GM10248 (cell line): ENCODE data around the gene VWC2.

Experiments used
- CTCF ChIA-PET: fragments of 300-600 bp; sonication (Branson Sonifier 250); formaldehyde crosslinking; extraction: SDS; loops from one replicate; lab custom pipeline; 2021; ENCODE audit warnings: antibody characterized with exemption; lab: Yijun Ruan, JAX
- POLR2A ChIA-PET: fragments of 350-650 bp; sonication (Branson Sonifier 250); formaldehyde crosslinking; extraction: SDS; loops from one replicate; lab custom pipeline; 2020; ENCODE audit warnings: antibody characterized with exemption; lab: Yijun Ruan, JAX
- DNase-seq: peaks from one replicate; pipeline ENCODE4 v3.0.0; 2012; ENCODE audit errors: extremely low spot score
- CTCF ChIP-seq: IDR thresholded peaks from 2 replicates; pipeline ENCODE4 v1.5.1; 2012; ENCODE audit warnings: mild to moderate bottlenecking, low read depth; ENCODE audit errors: extremely low read depth, missing control alignments, control extremely low read depth

Gene VWC2

GRCh38 chr7:49773218-49773935, at the start of gene VWC2:
Gene VWC2, plus strand, starts transcription at chr7:49773638. Its CDS starts 1,798 bp downstream, at chr7:49775436.
- CTCF ChIA-PET, result no interaction called here
- no peak for TF ChIP-seq CTCF
- DNase-seq, result peak; percentile 34
- POLR2A ChIA-PET, result no interaction called here

GRCh38 chr7:49724071-49724470, 49.4 kb upstream of the VWC2 start:
- TF ChIP-seq CTCF, result no peak
- DNase-seq, result no peak
- ChIA-PET CTCF (no interaction called here), POLR2A (no interaction called here)

GRCh38 chr7:49731836-49732235, 41.6 kb upstream of the VWC2 start:
- no peak for TF ChIP-seq CTCF
- CTCF ChIA-PET, result no interaction called here
- DNase-seq, result no peak
- POLR2A ChIA-PET, result no interaction called here

GRCh38 chr7:49762666-49763065, 10.8 kb upstream of the VWC2 start:
- no peak for DNase-seq
- POLR2A ChIA-PET, result no interaction called here
- no peak for TF ChIP-seq CTCF
- CTCF ChIA-PET, result interaction anchor here (0.9 to 1.5 kb wide), 2 partner anchors 16 to 27 kb away, joined by 3 to 4 read pairs; no protein-coding TSS in a partner anchor

- TF ChIP-seq CTCF, result no peak
- ChIA-PET CTCF (no interaction called here), POLR2A (no interaction called here)
- no peak for DNase-seq
Measured at GRCh38 chr7:49763791-49764190, 9.6 kb upstream of the VWC2 start.

GRCh38 chr7:49766966-49767365, 6.5 kb upstream of the VWC2 start:
- DNase-seq, result peak; percentile 60
- ChIA-PET POLR2A (no interaction called here), CTCF (no interaction called here)
- TF ChIP-seq CTCF, result no peak
